GM19372 (cell line): ENCODE data around the gene ATP8A2.

ENCODE experiments used
- ATAC-seq: cut with Tn5 transposase; IDR thresholded peaks from one replicate; pipeline ENCODE4 v1.9.1; 2021; ENCODE audit warnings: mild to moderate bottlenecking, low read depth, moderate library complexity; ENCODE audit not compliant: unreplicated experiment

ATP8A2 gene

GRCh38 chr13:25839371-25839770 is 467.6 kb downstream of the ATP8A2 start:
- no peak for ATAC-seq

GRCh38 chr13:25840261-25840660 is 468.5 kb downstream of the ATP8A2 start:
- no peak for ATAC-seq

GRCh38 chr13:25840931-25841330 is 469.2 kb downstream of the ATP8A2 start:
- ATAC-seq: no peak

- ATAC-seq: no peak
These were observed 471.9 kb downstream of the ATP8A2 start for GRCh38 chr13:25843692-25844091.

GRCh38 chr13:25844559-25845434 is 473.0 kb downstream of the ATP8A2 start:
- no peak for ATAC-seq

- ATAC-seq: no peak
These were observed 474.6 kb downstream of the ATP8A2 start for GRCh38 chr13:25846222-25846984.

GRCh38 chr13:25847145-25847544 is 475.4 kb downstream of the ATP8A2 start:
- peak; percentile 72 for ATAC-seq

GRCh38 chr13:25847635-25848626 is 476.2 kb downstream of the ATP8A2 start:
- no peak for ATAC-seq

GRCh38 chr13:25848812-25849745 is 477.3 kb downstream of the ATP8A2 start:
- no peak for ATAC-seq

GRCh38 chr13:25857830-25858229 is 486.1 kb downstream of the ATP8A2 start:
- no peak for ATAC-seq

- no peak for ATAC-seq
These were observed 487.8 kb downstream of the ATP8A2 start for GRCh38 chr13:25859528-25859927.

GRCh38 chr13:25860265-25860664 is 488.5 kb downstream of the ATP8A2 start:
- ATAC-seq: no peak

GRCh38 chr13:25860862-25861261 is 489.1 kb downstream of the ATP8A2 start:
- no peak for ATAC-seq

GRCh38 chr13:25862156-25862555 is 490.4 kb downstream of the ATP8A2 start:
- no peak for ATAC-seq

- ATAC-seq: no peak
These were observed 492.3 kb downstream of the ATP8A2 start for GRCh38 chr13:25864116-25864515.

GRCh38 chr13:25864936-25865335 is 493.2 kb downstream of the ATP8A2 start:
- ATAC-seq: no peak

GRCh38 chr13:25865391-25865790 is 493.6 kb downstream of the ATP8A2 start:
- no peak for ATAC-seq

GRCh38 chr13:25867038-25867437 is 495.3 kb downstream of the ATP8A2 start:
- ATAC-seq: no peak

- no peak for ATAC-seq
These were observed 496.7 kb downstream of the ATP8A2 start for GRCh38 chr13:25868490-25868889.
